Measurements from ENCODE around the gene ADORA1. TPM values are rescaled to one million over a fixed set of nuclear protein-coding genes. Genes with fewer than 3 reads are reported as not detected.

Gene ADORA1
- total RNA-seq, 4 donors from 2014 or later, result 1.4 to 4.3 (median 2.6) TPM

DNA sequence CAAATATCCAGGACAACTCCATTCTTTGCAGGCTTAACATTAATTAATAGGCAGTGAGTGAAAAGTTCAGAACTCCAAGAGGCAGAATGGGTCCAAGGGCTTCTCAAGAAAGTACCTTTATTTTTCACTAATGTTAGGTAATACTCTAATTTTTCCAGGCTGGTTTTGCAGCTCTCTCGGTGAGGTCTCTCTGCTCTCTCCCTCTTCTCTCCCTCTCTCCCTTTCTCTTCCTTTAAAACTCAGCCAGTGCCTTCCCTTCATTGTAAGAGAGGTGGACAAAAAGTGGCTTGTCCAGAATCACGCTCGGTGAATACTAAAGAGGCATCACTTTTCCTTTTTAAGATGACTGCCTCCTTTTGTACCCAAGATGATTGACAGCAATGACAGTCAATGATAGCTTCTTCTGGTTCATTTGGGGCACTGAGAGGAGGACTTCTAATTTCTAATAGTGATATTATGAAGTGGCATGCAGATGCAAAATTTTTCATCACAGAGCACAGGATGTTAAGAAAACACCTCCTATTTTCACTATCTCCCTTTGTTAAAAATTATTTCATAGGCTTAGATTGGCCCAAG, 60.3 kb downstream of the ADORA1 start:
- DNase-seq (ENCODE audit: low spot score) (no peak), ATAC-seq (ENCODE audit: low FRiP score) (no peak)
- TF ChIP-seq CTCF (IDR thresholded peaks at IDR 0.05), result no peak

- DNase-seq (ENCODE audit: low spot score) (no peak), ATAC-seq (ENCODE audit: low FRiP score) (no peak)
- TF ChIP-seq CTCF (IDR thresholded peaks at IDR 0.05), result no peak
Observed at GRCh38 chr1:203188686-203189232, 61.2 kb downstream of the ADORA1 start.

DNA sequence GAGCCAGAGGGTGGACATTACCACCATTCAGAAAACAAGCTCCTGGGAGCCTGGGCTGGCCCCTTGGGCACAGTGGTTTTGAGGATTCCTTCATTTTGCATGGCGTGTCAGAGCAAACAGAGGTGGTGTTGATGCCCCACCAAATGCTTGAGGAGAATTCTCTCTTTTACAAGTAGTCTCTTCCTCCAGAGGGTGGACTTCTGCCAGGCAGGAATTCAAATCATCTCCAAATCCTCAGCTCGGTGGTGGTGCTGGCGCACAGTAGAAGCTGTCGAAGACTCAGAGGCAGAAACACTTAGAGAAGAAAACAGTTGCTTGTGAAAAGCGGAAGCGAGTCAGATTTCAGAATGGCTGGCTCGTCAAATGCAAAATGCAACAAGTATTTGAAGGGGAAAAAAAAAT, 62.4 kb downstream of the ADORA1 start:
- ATAC-seq (ENCODE audit: low FRiP score) (no peak), DNase-seq (ENCODE audit: low spot score) (no peak)
- TF ChIP-seq CTCF (IDR thresholded peaks at IDR 0.05), result no peak

DNA sequence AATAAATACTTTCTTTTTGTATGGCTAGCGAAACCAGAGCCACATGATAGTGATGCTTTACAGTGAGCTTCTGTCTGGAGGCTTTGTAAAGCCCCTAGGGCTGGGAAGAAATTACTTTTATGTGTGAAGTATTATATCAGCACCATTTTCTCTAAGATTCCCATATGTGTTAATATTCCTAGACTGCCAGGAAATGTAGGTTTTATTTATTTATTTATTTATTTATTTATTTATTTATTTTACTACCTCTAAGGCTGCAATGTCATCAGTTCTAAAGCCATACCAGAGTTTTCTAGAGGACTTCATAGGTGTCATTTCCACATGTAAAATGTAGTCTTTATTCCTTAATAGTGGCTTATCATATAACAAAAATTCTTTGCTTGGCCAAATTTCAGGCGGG, 63.4 kb downstream of the ADORA1 start:
- no peak for TF ChIP-seq CTCF (IDR thresholded peaks at IDR 0.05)
- ATAC-seq (ENCODE audit: low FRiP score) (no peak), DNase-seq (ENCODE audit: low spot score) (no peak)

DNA sequence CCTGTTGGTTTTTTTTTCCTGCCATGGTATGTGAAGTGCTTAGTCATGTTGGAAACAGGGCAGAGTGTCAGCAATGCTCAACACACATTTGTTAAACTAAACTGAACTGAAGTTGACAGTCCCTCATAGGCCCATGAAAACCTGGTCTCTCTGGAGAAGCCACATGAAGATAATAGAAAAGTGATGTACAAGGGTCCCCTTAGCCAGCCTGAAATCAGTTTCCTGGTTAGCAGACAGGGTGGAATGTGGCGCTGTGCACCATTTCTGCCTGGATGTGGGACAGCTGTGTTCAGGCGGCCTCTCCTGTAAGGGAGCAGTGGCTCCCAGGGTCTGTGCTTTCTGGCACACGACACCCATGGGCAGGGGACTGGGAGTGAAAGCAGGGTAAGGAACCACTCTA, 68.8 kb downstream of the ADORA1 start:
- TF ChIP-seq CTCF (IDR thresholded peaks at IDR 0.05), result no peak
- ATAC-seq (ENCODE audit: low FRiP score), result no peak
- DNase-seq (ENCODE audit: low spot score), result peak; percentile 14

- no peak for TF ChIP-seq CTCF (IDR thresholded peaks at IDR 0.05)
- peak; percentile 22 for ATAC-seq (ENCODE audit: low FRiP score)
- DNase-seq (ENCODE audit: low spot score), result peak; percentile 22
Observed at GRCh38 chr1:203197625-203198024, 70.1 kb downstream of the ADORA1 start.

DNA sequence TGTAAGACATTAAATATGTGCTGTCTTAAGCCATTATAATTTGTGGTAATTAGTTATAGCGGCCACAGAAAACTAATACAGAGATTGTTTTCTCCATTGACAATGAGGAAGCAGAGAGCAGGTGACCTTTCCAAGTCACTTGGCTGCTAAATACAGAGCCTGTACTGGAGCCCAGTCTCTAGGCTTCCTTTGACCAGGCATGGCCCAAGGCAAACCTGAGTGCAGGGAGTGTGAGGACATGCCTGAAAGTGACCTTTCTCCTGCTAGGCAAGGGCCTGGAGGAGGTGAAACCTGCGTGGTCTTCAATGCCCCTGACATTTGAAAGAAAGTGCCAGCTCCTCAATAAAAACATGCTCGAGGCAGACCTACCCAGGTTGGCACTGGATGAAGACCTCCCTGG, 71.5 kb downstream of the ADORA1 start:
- peak; percentile 18 for DNase-seq (ENCODE audit: low spot score)
- no peak for ATAC-seq (ENCODE audit: low FRiP score)
- no peak for TF ChIP-seq CTCF (IDR thresholded peaks at IDR 0.05)

Data from omental fat pad (tissue), 4 donors.